ENCODE data around the gene MRGPRF. TPM values are rescaled to one million over a fixed set of nuclear protein-coding genes. Genes with fewer than 3 reads are reported as not detected.

Gene MRGPRF
- total RNA-seq, 2 donors from 2014 or later, result 4.7 to 7.6 TPM

DNA sequence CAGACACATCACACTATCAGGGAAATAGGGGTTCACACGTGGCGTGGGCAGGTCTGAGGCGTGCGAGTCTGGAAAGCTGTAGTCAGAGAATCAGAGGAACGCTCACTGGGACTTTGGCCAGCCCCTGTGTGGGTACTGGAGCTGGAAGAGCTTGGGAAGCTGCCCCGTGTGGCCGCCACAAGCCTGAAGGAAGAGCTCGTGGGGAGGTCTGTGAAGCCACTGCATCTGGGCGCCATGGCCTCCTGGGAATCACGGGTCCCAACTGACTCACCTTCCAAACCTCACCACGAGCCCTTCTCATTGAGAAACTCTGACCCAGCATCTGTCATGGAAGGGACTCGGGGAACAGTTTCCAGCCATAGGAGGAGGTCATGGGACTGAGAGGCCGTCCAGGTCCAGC lies 5.9 kb upstream of the MRGPRF start:
- WGBS, 2 donors, result 65 to 68% methylated on average over 13 of the region's 13 CpGs
- Histone ChIP-seq H3K27me3 (no peaks in the 10 kb centered on the region), H3K36me3 (replicated peaks in 1 of 2; ENCODE audit: insufficient read depth in 1 of 2, low read depth in 2 of 2) (no peaks in the 10 kb centered on the region), H3K4me3 (no peak overlapping the region), H3K27ac (no peak overlapping the region), H3K4me1 (no peaks in the 10 kb centered on the region), H3K9me3 (no peaks in the 10 kb centered on the region)
- intact Hi-C loops (cut with DNase I), result no loop called here
- DNase-seq, result no peak
- no peak for TF ChIP-seq POLR2A (IDR thresholded peaks at IDR 0.05)
- TF ChIP-seq, protein P1, sequence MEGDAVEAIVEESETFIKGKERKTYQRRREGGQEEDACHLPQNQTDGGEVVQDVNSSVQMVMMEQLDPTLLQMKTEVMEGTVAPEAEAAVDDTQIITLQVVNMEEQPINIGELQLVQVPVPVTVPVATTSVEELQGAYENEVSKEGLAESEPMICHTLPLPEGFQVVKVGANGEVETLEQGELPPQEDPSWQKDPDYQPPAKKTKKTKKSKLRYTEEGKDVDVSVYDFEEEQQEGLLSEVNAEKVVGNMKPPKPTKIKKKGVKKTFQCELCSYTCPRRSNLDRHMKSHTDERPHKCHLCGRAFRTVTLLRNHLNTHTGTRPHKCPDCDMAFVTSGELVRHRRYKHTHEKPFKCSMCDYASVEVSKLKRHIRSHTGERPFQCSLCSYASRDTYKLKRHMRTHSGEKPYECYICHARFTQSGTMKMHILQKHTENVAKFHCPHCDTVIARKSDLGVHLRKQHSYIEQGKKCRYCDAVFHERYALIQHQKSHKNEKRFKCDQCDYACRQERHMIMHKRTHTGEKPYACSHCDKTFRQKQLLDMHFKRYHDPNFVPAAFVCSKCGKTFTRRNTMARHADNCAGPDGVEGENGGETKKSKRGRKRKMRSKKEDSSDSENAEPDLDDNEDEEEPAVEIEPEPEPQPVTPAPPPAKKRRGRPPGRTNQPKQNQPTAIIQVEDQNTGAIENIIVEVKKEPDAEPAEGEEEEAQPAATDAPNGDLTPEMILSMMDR (IDR thresholded peaks at IDR 0.05), result no peak
- ATAC-seq, result no peak

DNA sequence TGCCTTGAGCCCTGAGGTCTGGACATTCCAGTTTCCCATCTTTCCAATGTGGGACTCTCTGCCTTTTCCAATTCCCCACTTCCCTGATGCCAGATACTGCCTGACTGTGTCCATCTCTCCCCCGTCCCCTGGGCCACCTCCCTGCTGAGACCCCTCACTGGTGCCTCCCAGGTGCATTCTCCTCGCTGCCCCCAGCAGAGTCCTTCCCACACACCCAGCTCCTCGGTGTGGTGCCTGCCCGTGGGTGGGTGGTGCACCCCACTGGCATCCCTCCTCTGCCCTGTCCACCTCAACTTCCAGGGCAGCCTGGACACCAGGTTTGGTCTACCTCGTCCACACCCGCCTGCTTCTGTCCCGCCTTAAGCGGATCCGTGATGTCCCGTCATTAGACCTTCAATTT lies 4.9 kb upstream of the MRGPRF start:
- no peaks in the 10 kb centered on the region for H3K9me3 ChIP-seq
- H3K4me1 ChIP-seq, result peaks cover 6% of the 10 kb centered on the region
- TF ChIP-seq, protein P1 (IDR thresholded peaks at IDR 0.05), result no peak
- no peak for TF ChIP-seq POLR2A (IDR thresholded peaks at IDR 0.05)
- H3K27me3 ChIP-seq, result peaks cover 0 to 5% of the 10 kb centered on the region in 2 donors
- no peak overlapping the region for H3K4me3 ChIP-seq
- H3K36me3 ChIP-seq (replicated peaks in 1 of 2; ENCODE audit: insufficient read depth in 1 of 2, low read depth in 2 of 2), result no peaks in the 10 kb centered on the region
- H3K27ac ChIP-seq, result no peak overlapping the region
- no peak for ATAC-seq
- DNase-seq, result no peak
- intact Hi-C loops (cut with DNase I), result no loop called here
- 74 to 82% methylated on average over 9 to 10 of the region's 10 CpGs for WGBS, 2 donors

DNA sequence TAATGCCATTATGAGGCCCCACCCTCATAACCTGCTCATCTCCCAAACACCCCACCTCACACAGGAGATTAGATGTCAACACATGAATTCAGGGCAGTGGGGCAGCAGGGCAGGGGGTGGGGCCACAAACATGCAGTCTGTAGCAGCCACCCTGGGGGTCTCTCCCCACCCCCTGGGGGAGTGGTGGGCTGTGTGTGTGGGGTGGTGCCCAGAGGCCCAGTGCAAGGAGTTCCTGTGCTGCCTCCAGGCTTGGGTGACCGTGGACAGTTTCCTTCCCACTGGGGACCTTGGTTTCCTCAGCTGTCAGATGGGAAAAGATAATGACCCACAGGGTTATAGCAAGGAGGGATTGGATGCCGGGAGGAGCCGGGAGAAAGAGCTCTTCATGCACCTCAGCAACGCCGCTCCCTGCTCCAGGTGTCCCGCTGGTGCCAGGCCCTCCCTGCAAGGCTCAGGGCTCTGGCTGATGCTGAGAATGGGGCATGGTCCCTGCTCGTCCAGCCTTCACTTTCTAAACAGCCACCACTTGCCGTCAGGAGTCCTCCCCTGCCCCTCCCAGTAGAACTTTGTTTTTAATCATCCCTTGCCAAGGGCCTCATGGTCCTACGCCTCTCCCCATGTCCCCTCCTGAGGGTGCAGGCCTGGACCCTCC lies 2.0 kb upstream of the MRGPRF start:
- no peak overlapping the region for H3K4me3 ChIP-seq
- intact Hi-C loops (cut with DNase I), result no loop called here
- peak overlapping the region in 1 of 4 donors; percentile 12 for H3K27ac ChIP-seq
- 73 to 84% methylated on average over 5 to 9 of the region's 9 CpGs for WGBS, 2 donors
- peaks cover 14% of the 10 kb centered on the region for H3K4me1 ChIP-seq
- peaks cover 0 to 5% of the 10 kb centered on the region in 2 donors for H3K27me3 ChIP-seq
- no peaks in the 10 kb centered on the region for H3K9me3 ChIP-seq
- H3K36me3 ChIP-seq (replicated peaks in 1 of 2; ENCODE audit: insufficient read depth in 1 of 2, low read depth in 2 of 2), result no peaks in the 10 kb centered on the region
- no peak for ATAC-seq
- TF ChIP-seq, protein P1 (IDR thresholded peaks at IDR 0.05), result no peak
- no peak for TF ChIP-seq POLR2A (IDR thresholded peaks at IDR 0.05)
- DNase-seq, result no peak

DNA sequence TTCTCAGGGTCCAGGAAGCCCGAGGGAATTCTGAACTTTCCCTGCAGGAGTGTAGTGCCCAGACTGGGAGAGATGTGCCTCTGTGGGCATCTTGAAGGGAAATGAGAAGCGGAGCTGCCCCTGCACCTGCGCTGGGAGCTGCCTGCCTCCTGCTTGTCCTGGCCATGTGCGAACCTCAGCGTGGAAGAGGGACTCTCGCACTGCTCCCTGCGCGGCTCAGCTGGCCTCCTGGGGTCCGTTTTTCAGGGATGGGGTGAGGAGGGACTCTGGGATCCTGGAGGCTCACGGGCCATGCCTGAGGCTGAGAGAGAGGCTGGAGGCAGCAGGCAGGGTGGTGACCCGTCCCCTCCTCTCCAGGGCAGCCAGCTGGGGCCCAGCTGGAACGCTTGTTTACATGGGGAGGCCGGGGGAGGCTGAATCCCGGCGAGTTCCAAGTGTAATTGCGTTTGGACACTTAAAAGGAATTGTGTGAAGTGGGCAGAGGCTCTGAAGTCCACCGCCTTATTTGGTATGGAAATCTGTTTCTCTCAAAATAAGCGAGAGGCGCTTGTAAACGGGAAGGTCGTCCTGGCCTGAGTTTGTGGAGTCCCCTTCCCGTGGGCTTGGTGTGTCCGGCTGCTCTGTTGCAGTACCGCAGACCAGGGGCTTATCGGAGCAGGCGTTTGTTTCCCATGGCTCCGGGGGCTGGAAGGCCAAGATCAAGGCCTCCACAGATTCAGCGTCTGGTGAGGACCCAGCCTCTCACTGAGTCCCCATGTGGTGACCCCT lies 1.2 kb upstream of the MRGPRF start:
- TF ChIP-seq, protein P1 (IDR thresholded peaks at IDR 0.05), result no peak
- no peak for TF ChIP-seq POLR2A (IDR thresholded peaks at IDR 0.05)
- 38 to 55% methylated on average over 16 to 27 of the region's 28 CpGs for WGBS, 2 donors
- Histone ChIP-seq H3K9me3 (no peaks in the 10 kb centered on the region), H3K4me3 (no peak overlapping the region), H3K27me3 (peaks cover 0 to 5% of the 10 kb centered on the region in 2 donors), H3K36me3 (replicated peaks in 1 of 2; ENCODE audit: insufficient read depth in 1 of 2, low read depth in 2 of 2) (no peaks in the 10 kb centered on the region), H3K4me1 (peaks cover 15% of the 10 kb centered on the region), H3K27ac (peak overlapping the region in 1 of 4 donors; percentile 12)
- intact Hi-C loops (cut with DNase I), result no loop called here
- ATAC-seq, result no peak
- no peak for DNase-seq

Measured in body of pancreas (tissue), 4 donors.